NCI-H2107 treated with DMSO at 0.1 percent for 48 hours (cell line): ENCODE results near the gene C2orf74.
"Not testable (repeated sequence)": the region's sequence is repeated elsewhere in the genome, so short reads cannot be mapped to it uniquely, and the experiment has no call there.

Experiments used
- DNase-seq: peaks from one replicate; lab custom pipeline; 2025; ENCODE audit not compliant: unreplicated experiment; lab: John Stamatoyannopoulos, UW

C2orf74 gene

GRCh38 chr2:61172671-61173070 lies 10.7 kb downstream of the C2orf74 start:
- no peak for DNase-seq

GRCh38 chr2:61173116-61173515 lies 11.1 kb downstream of the C2orf74 start:
- no peak for DNase-seq

- no peak for DNase-seq
These were observed 13.0 kb downstream of the C2orf74 start for GRCh38 chr2:61175036-61175435.

GRCh38 chr2:61176755-61177726 lies 15.1 kb downstream of the C2orf74 start:
- DNase-seq, result peak; percentile 44

GRCh38 chr2:61177727-61178549 lies 15.9 kb downstream of the C2orf74 start:
- no peak for DNase-seq

GRCh38 chr2:61178603-61179545 lies 16.9 kb downstream of the C2orf74 start:
- DNase-seq, result no peak

- no peak for DNase-seq
These were observed 18.0 kb downstream of the C2orf74 start for GRCh38 chr2:61179701-61180639.

GRCh38 chr2:61180686-61181085 lies 18.7 kb downstream of the C2orf74 start:
- no peak for DNase-seq

GRCh38 chr2:61181382-61182058 lies 19.5 kb downstream of the C2orf74 start:
- DNase-seq, result no peak

GRCh38 chr2:61182059-61182383 lies 20.0 kb downstream of the C2orf74 start:
- no peak for DNase-seq

- no peak for DNase-seq
These were observed 21.8 kb downstream of the C2orf74 start for GRCh38 chr2:61183795-61184194.

- no peak for DNase-seq
These were observed 22.3 kb downstream of the C2orf74 start for GRCh38 chr2:61184263-61184662.

GRCh38 chr2:61185231-61185728 lies 23.3 kb downstream of the C2orf74 start:
- no peak for DNase-seq

- no peak for DNase-seq
These were observed 25.1 kb downstream of the C2orf74 start for GRCh38 chr2:61187085-61187484.

- DNase-seq, result no peak
These were observed 31.9 kb downstream of the C2orf74 start for GRCh38 chr2:61193670-61194561.

- not testable (repeated sequence) for DNase-seq
These were observed 32.7 kb downstream of the C2orf74 start for GRCh38 chr2:61194646-61195045.

- DNase-seq, result no peak
These were observed 34.7 kb downstream of the C2orf74 start for GRCh38 chr2:61196671-61197070.

- DNase-seq, result no peak
These were observed 43.1 kb downstream of the C2orf74 start for GRCh38 chr2:61205132-61205531.
